ENCODE measurements around the gene GAB2. TPM values are rescaled to one million over a fixed set of nuclear protein-coding genes. Genes with fewer than 3 reads are reported as not detected.

Gene GAB2
- total RNA-seq, 3 donors from 2014 or later: 21.5 to 36.1 (median 26.6) TPM

DNA sequence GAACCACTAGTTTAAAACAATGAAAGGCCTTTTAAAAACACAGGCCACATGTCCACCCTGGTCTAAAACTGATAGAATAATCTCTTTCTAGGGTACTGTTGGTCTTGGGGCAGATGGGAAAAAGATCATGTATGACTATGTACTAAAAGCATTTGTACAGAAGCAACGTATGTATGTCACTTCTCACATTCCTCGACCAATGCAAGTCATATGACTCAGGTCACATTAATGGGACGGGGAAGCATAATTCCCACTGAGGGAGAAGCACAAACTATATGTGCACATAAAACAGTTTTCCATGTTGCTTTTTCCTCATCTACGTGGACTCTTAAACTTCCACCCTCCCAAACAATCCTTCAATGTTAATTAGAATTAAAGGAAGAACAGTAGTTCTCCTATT, 32.2 kb upstream of the GAB2 start:
- intact Hi-C loops (cut with DNase I, micrococcal nuclease): no loop called here
- Histone ChIP-seq H3K9me3 (no peaks in the 10 kb centered on the region), H3K36me3 (ENCODE audit: low read depth) (no peaks in the 10 kb centered on the region), H3K4me1 (ENCODE audit: low read depth) (peaks cover 11% of the 10 kb centered on the region), H3K4me3 (no peak overlapping the region)
- ATAC-seq (no peak), DNase-seq (no peak)
- TF ChIP-seq, protein P1, sequence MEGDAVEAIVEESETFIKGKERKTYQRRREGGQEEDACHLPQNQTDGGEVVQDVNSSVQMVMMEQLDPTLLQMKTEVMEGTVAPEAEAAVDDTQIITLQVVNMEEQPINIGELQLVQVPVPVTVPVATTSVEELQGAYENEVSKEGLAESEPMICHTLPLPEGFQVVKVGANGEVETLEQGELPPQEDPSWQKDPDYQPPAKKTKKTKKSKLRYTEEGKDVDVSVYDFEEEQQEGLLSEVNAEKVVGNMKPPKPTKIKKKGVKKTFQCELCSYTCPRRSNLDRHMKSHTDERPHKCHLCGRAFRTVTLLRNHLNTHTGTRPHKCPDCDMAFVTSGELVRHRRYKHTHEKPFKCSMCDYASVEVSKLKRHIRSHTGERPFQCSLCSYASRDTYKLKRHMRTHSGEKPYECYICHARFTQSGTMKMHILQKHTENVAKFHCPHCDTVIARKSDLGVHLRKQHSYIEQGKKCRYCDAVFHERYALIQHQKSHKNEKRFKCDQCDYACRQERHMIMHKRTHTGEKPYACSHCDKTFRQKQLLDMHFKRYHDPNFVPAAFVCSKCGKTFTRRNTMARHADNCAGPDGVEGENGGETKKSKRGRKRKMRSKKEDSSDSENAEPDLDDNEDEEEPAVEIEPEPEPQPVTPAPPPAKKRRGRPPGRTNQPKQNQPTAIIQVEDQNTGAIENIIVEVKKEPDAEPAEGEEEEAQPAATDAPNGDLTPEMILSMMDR (IDR thresholded peaks at IDR 0.05): no peak

DNA sequence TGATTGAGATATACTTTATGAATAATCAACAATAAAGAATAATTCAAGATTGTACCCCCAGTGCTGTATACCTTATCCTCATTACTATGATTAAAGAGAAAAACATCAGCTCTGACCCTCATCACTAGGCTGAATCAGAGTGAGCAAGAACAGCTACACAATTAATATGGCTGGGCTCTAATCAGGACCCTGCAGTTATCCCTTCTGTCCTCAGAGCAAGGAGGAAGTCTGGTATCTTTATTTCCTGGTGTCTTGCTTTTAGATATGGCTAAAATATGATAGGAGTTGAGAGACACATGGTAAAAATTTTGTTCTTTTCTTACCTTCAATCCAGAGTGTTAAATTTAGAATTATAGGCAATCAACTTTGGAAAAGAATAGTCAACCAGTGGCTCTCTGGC, 28.6 kb upstream of the GAB2 start:
- Histone ChIP-seq H3K4me3 (no peak overlapping the region), H3K4me1 (ENCODE audit: low read depth) (peaks cover 15% of the 10 kb centered on the region)
- ATAC-seq: no peak

DNA sequence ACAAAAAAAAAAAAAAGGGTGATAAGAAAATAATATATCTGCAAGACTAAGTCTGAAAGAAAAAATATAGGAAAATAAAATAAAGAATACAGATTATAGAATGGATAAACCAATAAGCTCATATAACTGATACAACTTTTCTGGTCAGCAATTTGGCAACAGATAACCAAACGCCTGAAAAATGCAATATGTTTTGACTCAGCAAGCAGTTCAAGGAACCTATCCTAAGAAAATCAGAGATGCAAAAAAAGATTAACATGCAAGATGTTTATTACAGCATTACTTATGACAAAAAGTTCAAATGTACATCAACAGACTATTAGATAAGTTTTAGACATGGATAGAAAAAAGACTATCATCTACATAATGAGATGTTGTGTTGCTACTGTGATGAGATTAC, 27.1 kb upstream of the GAB2 start:
- ATAC-seq (no peak), DNase-seq (no peak)
- H3K4me1 ChIP-seq (ENCODE audit: low read depth): peaks cover 10% of the 10 kb centered on the region
- H3K4me3 ChIP-seq: no peak overlapping the region
- TF ChIP-seq, protein P1 (IDR thresholded peaks at IDR 0.05): no peak
- intact Hi-C loops (cut with DNase I, micrococcal nuclease): no loop called here
- no peaks in the 10 kb centered on the region for H3K36me3 ChIP-seq (ENCODE audit: low read depth)
- H3K9me3 ChIP-seq: no peaks in the 10 kb centered on the region

More for the DNA sequence above, 28.6 kb upstream of the GAB2 start:
- TF ChIP-seq, protein P1 (IDR thresholded peaks at IDR 0.05): no peak
- DNase-seq: no peak
- Histone ChIP-seq H3K9me3 (no peaks in the 10 kb centered on the region), H3K36me3 (ENCODE audit: low read depth) (no peaks in the 10 kb centered on the region)
- intact Hi-C loops (cut with DNase I, micrococcal nuclease): no loop called here

DNA sequence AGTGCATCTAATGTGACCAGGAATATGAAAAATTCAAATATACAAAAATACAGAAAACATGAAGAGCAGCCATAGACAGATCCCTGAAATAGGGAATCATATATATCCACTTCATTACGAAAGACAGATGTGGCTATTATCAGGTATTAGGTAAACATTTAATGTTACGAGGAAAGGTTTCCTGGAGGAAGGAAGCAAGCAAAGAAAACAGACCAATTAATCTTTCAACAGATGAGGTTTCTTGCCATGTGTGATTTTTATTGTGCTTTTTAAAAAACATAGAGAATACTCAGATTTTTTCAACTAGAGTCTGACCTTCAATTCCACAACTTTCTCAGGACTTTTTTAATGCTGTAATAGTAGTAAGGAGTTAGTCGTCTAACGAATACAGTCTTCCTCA, 24.3 kb upstream of the GAB2 start:
- TF ChIP-seq, protein P1 (IDR thresholded peaks at IDR 0.05): no peak
- H3K4me1 ChIP-seq (ENCODE audit: low read depth): peaks cover 10% of the 10 kb centered on the region
- H3K4me3 ChIP-seq: no peak overlapping the region
- DNase-seq (no peak), ATAC-seq (no peak)
- no peaks in the 10 kb centered on the region for H3K36me3 ChIP-seq (ENCODE audit: low read depth)
- H3K9me3 ChIP-seq: no peaks in the 10 kb centered on the region
- intact Hi-C loops (cut with DNase I, micrococcal nuclease): no loop called here

DNA sequence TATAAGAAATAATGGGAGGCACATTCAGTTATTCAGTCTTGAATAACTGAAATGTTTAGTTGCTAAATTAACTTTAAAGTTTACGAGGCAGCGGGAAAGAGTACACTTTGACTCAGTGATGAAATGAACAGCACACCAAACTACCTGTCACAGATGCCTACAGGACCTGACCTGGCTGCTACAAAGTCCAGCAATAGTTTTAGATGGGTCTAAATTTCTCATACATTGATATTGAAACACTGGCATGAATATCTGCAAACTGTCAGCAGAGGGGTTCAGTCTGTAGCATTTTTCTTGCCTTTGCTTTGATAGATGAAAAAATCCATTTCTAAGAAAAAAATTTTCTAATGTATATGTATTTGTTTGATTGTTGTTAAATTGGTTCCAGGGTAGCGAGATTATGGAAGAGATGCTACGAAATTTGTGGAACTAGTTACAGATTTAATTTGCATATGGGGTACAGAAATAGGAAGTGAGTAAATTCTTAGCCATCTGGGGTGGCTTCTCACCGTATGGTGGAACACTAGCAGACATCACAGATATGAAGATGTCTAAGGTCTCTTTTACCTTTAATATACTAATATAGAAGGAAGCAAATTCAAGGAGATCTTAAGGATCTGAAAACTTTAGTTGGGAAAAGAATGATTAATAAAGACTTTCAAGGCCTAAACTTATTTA, 20.8 kb upstream of the GAB2 start:
- intact Hi-C loops (cut with DNase I, micrococcal nuclease): no loop called here
- ATAC-seq (peak; percentile 43), DNase-seq (no peak)
- TF ChIP-seq, protein P1 (IDR thresholded peaks at IDR 0.05): no peak
- Histone ChIP-seq H3K36me3 (ENCODE audit: low read depth) (no peaks in the 10 kb centered on the region), H3K4me3 (no peak overlapping the region), H3K4me1 (ENCODE audit: low read depth) (peaks cover 10% of the 10 kb centered on the region), H3K9me3 (no peaks in the 10 kb centered on the region)

DNA sequence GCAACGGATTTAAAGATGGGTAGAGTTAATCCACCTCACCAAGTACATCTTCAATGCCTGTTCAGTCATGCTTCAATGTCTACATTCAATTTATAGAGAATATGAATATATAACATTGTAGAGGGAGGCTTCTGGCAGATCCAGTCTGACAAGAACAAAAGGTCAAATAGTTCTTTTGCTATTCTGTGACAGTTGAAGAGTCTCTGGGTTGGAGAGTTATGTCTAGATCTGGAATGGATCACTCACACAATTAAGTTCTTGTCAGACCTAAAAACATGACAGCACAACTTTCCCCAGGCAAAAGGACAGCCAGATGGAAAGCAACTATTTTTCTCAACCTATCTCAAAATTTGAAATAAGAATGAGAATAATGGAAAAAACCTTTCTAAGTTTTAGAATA, 15.3 kb upstream of the GAB2 start:
- intact Hi-C loops (cut with DNase I, micrococcal nuclease): no loop called here
- ATAC-seq (no peak), DNase-seq (no peak)

More for the DNA sequence above, 15.3 kb upstream of the GAB2 start:
- Histone ChIP-seq H3K4me3 (no peak overlapping the region), H3K36me3 (ENCODE audit: low read depth) (no peaks in the 10 kb centered on the region), H3K4me1 (ENCODE audit: low read depth) (peaks cover 13% of the 10 kb centered on the region), H3K9me3 (no peaks in the 10 kb centered on the region)
- TF ChIP-seq, protein P1 (IDR thresholded peaks at IDR 0.05): no peak
